AG04449 (cell line): Measurements from ENCODE around the gene EPYC.
A peak's percentile ranks its signal among the peaks of the same experiment; 100 is the strongest.

Experiments used
- CTCF ChIA-PET: fragments of 350-600 bp; formaldehyde crosslinking; extraction: SDS; loops from one replicate; lab custom pipeline; 2021; ENCODE audit warnings: antibody characterized with exemption; lab: Yijun Ruan, JAX
- POLR2A ChIA-PET: fragments of 400-600, 350-600 bp; formaldehyde crosslinking; extraction: SDS; loops from one replicate; lab custom pipeline; 2020; ENCODE audit warnings: antibody characterized with exemption, inconsistent platforms; lab: Yijun Ruan, JAX
- DNase-seq: peaks from one replicate; pipeline ENCODE4 v3.0.0-alpha.2; 2010; ENCODE audit warnings: low read depth, low spot score
- H3K4me3 ChIP-seq: 2 replicates; pipeline ENCODE4 v1.5.1; 2011; ENCODE audit warnings: low read depth, mild to moderate bottlenecking, control low read depth, low read length
- CTCF ChIP-seq: IDR thresholded peaks from one replicate; pipeline ENCODE4 v1.5.1; 2011; ENCODE audit warnings: mild to moderate bottlenecking, moderate library complexity, low read length, control low read depth, inconsistent platforms; ENCODE audit not compliant: insufficient read depth; ENCODE audit errors: missing control alignments

Gene EPYC

GRCh38 chr12:90951432-90952105 is 53.2 kb downstream of the EPYC start:
- no peak overlapping the region for H3K4me3 ChIP-seq
- no peak for DNase-seq
- POLR2A ChIA-PET, result no interaction called here
- no peak for TF ChIP-seq CTCF
- CTCF ChIA-PET, result interaction anchor here (0.8 to 4.1 kb wide), 4 partner anchors 9 to 430 kb away, joined by 3 to 31 read pairs (median 8); no protein-coding TSS in a partner anchor

DNA sequence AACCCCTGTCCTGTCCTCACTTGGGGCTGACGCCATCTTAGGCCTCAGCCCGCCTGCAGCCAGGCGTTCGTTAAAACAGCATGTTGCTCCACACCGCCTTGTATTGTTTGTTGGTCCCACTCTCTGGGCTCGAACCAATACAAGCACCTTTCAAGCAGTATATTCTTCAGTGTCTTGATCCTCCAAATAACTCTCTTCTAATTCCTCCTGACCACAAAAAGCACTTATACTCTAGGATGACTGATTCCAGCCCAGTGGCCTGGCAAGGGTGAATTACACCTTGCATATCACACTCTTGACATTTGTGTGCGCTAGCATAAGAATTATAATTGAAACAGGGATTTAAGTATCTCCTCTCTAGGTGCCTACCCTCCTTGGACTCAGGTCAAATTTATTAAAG is 56.9 kb downstream of the EPYC start:
- ChIA-PET CTCF (interaction anchor here (1.3 to 9.2 kb wide), 3 partner anchors 11 to 406 kb away, joined by 4 to 89 read pairs (median 13); no protein-coding TSS in a partner anchor), POLR2A (no interaction called here)
- no peak overlapping the region for H3K4me3 ChIP-seq
- no peak for TF ChIP-seq CTCF
- DNase-seq, result no peak

DNA sequence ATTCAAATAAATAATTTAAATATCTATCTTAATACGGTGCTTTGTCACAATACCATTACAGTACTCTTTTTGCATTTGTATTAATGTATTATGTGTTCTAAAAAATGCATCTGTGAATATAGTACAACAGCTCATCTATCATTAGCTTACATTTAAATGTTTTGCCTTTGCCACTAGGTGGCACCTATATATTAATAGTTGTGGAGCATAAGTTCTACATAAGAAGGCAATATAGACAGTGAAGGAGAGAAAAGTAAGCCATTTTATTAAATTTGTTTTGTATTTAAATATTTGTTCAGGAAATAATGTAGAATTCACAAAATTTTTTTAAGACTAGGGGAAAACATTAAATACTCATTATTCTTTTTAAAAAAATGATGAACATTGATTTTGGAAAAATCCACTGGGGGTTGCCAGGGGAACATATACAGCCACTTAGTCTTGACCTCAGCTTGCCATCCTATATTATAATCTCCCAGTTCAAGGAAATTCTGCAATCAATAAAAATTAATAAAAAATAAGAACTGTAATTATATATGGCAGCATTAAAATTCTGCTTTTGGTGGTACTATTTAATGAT is 59.6 kb downstream of the EPYC start:
- CTCF ChIA-PET, result interaction anchor here (0.5 to 9.2 kb wide), 21 partner anchors 8 to 1301 kb away, joined by 3 to 89 read pairs (median 4); no protein-coding TSS in a partner anchor
- DNase-seq, result no peak
- H3K4me3 ChIP-seq, result no peak overlapping the region
- peak; percentile 37 for TF ChIP-seq CTCF
- POLR2A ChIA-PET, result no interaction called here

GRCh38 chr12:90943255-90943654 is 61.5 kb downstream of the EPYC start:
- no peak overlapping the region for H3K4me3 ChIP-seq
- no peak for TF ChIP-seq CTCF
- DNase-seq, result no peak
- ChIA-PET POLR2A (no interaction called here), CTCF (interaction anchor here (0.6 to 9.2 kb wide), 15 partner anchors 7 to 1399 kb away, joined by 3 to 89 read pairs (median 5); partner anchors contain the start of gene CCER1)

DNA sequence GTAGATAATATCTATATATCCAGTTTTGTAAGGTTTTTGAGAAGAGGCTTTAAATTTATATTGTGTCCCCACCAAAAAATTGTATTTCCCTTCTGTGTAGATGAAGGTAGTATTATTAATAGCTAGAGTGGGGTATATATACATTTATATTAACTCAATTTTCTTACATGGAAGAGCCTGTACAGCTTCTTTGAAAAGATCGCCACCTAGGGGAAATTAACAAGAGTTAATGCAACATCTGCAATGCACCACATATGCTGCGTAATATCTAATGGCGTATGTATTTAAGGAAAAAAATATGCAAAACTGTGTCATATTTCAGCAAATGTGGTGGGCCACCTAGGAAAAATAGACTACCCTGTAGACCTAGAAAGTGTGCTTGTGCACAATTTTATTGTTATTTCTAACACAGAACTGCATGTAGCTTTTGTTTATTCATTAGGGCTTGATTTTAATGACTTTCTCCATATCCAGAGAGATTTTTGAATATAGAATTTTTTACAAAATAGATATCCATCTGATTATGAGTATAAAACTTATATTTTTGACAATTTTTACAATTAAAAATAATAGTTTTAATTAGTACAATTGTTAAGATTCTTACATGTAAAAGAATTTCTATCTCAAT is 63.8 kb downstream of the EPYC start:
- peak; percentile 51 for TF ChIP-seq CTCF
- DNase-seq, result no peak
- POLR2A ChIA-PET, result interaction anchor here (1.0 kb wide), 1 partner anchor 1232 kb away, joined by 3 read pairs; no protein-coding TSS in a partner anchor
- CTCF ChIA-PET, result interaction anchor here (0.6 to 9.2 kb wide), 36 partner anchors 9 to 1470 kb away, joined by 3 to 89 read pairs (median 4); partner anchors contain the start of gene CCER1
- H3K4me3 ChIP-seq, result no peak overlapping the region
